ENCODE measurements around the gene FNIP1.
"Not testable (repeated sequence)": the region's sequence is repeated elsewhere in the genome, so short reads cannot be mapped to it uniquely, and the experiment has no call there.

The FNIP1 gene

GRCh38 chr5:131796793-131797693 is at the start of gene FNIP1:
Gene FNIP1, minus strand, starts transcription at chr5:131797017. Its CDS starts 96 bp downstream, at chr5:131796921.
- DNase-seq (ENCODE audit: low read depth): peak; percentile 64

DNA sequence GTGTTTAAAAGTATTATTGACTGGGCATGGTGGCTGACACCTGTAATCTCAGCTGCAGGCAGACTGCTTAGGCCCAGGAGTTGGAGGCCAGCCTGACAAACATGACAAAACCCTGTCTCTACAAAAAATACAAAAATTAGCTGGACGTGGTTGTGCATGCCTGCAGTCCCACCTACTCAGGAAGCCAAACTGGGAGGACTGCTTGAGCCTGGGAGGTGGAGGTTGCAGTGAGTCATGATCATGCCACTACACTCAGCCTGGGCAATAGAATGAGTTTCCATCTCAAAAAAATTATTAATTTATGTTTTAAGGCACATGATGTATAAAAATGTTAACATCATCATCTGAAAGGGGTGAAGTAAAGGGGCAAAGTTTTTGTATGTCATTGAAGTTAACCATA is 49.7 kb upstream of the FNIP1 start:
- no peak for DNase-seq (ENCODE audit: low read depth)

DNA sequence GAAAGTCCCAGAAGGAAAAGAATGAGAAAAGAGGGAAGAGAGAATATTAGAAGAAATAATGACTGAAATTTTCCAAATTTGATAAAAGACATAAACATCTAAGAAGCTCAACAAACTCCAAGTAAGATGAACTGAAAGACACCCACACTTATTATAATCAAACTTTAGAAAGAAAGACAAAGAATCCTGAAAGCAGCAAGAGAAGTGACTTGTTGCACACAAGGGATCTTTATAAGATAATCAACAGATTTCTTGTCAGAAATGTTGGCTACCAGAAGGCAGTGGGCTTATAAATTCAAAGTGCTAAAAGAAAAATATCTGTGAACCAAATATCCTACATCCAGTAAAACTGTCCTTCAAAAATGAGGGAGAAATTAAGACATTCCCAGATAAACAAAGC is 49.0 kb upstream of the FNIP1 start:
- no peak for DNase-seq (ENCODE audit: low read depth)

- DNase-seq (ENCODE audit: low read depth): not testable (repeated sequence)
Observed at GRCh38 chr5:131842971-131843370, 46.2 kb upstream of the FNIP1 start.

- not testable (repeated sequence) for DNase-seq (ENCODE audit: low read depth)
Observed at GRCh38 chr5:131832702-131833101, 35.9 kb upstream of the FNIP1 start.

- DNase-seq (ENCODE audit: low read depth): no peak
Observed at GRCh38 chr5:131825404-131826013, 28.7 kb upstream of the FNIP1 start.

DNA sequence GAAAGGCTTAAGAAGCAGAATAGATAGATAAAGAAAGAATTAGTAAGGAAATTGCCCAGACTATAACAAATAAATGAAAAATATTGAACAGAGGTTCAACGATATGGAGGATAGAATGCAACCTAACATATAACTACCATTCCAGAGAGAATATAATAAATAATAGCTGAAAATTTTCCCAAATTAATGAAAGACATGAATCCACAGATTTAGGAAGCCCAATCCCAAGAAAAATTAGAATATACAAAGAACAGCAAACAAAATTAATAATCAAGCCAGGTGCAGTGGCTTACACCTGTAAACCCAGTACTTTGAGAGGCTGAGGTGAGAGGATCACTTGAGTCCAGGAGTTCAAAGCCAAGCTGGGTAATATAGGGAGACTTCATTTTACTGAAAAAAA is 27.8 kb upstream of the FNIP1 start:
- no peak for DNase-seq (ENCODE audit: low read depth)

- DNase-seq (ENCODE audit: low read depth): no peak
Observed at GRCh38 chr5:131821221-131821620, 24.4 kb upstream of the FNIP1 start.

DNA sequence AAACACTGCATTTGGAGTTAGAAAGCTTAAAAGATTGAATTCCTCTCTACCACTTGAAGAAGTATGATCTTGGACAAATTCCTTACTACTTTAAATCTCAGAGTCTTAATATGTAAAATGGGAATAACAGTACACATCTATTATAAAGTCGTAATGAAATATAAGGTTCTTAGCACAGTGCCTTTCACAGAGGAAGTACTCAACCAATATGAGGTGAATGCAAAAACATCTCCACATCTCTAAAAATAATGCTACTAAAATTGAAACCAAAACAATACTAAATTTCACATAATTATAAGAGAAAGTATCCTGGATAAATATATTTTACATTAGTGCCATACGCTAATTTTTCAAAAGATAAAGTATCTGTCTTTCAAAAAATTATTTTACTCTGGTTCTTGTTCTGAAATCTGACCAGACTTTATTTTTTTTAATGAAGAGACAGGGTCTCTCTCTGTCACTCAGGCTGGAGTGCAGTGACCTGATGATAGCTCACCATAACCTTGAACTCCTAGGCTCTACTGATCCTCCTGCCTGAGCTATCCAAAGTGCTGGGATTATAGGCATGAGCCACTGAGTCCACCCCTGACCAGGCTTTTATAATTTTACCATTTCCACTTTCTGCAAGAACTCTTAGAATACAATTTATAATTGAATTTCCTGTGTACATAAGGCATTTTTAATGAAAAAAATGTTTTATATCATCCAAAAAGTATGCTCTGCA is 21.3 kb upstream of the FNIP1 start:
- no peak for DNase-seq (ENCODE audit: low read depth)

GRCh38 chr5:131814990-131815389 is 18.2 kb upstream of the FNIP1 start:
- DNase-seq (ENCODE audit: low read depth): peak; percentile 83

DNA sequence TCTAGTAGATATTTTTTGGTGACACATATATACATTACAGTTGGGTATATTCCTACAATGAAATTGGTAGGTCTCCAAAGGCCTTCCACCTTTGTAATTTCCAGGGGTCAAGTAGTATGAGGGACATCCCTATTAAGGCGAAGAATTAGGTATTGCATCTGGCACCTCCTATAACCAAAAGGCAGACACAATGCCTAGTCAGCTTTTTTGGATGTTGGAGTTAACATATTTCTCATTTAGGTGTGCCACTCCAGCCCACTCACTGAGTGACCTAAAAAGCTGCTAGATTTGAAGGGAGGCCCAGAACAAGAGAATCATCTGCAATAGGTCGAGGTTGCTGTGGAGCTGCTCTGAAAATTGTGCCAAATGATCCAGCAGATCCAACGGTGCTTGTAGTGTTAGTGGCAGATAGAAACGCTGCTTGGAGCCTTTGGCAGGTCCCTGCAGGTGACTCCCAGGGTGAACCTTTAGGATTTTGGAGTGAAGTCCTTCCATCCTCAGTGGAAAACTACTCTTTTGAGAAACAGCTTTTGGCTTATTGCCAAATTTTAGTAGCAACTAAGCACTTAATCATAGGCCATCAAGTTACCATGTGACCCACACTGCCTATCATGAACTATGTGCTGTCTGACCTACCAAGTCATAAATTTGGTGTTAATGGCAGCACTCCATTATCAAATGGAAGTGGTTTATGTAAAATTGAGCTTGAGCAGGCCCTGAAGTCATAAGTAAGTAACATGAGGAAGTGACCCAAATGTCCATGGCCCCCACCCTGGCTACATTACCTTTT is 15.7 kb upstream of the FNIP1 start:
- no peak for DNase-seq (ENCODE audit: low read depth)

- no peak for DNase-seq (ENCODE audit: low read depth)
Observed at GRCh38 chr5:131810510-131811249, 13.9 kb upstream of the FNIP1 start.

- DNase-seq (ENCODE audit: low read depth): no peak
Observed at GRCh38 chr5:131795879-131796792, 681 bp downstream of the FNIP1 start.

DNA sequence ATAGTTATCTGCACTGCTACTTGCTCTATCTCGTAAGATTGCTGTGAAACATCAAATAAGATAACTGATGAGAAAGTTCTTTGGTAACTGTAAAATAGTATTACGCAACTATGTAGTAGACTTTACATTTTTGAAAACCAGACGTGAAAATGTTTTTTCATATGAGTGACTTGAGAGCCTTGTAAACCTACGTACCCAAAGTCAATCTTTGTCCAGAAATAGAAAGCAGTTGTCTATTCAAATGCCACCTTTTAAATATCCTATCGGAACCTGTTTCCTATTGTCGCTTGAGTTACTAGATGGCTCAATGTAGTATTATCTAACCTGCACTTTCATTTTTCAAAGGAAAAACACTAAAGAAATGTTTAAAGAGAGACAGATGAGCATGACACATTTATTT is 1.6 kb downstream of the FNIP1 start:
- no peak for DNase-seq (ENCODE audit: low read depth)

DNA sequence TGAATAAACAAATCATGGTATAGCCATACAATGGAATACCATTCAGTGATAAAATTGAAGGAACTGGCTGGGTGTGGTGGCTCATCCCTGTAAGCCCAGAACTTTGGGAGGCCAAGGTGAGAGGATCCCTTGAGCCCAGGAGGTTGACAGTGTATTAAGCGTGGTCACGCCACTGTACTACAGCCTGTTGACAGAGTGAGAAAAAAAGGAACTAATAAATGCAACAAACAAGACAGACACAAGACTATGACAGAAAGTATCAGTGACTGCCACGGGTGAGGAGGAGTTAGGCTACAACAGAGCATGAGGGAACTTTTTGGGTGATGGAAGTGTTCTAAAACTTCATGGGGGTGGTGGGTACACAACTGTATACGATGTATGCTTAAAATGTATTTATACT is 2.2 kb downstream of the FNIP1 start:
- DNase-seq (ENCODE audit: low read depth): no peak

DNA sequence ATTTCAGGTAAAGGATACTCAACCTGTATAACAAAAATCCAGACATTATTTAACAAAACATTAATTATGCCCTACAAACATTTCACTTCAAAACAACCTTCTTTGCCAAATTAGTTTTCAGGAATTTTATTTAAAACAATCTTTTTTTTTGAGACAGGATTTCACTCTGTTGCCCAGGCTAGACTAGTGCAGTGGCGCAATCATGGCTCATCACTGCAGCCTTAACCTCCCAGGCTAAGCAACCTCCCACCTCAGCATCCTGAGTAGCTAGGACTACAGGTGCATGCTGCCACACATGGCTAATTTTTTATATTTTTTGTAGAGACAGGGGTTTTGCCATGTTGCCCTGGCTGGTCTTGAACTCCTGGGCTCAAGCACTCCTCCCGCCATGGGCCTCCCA is 3.9 kb downstream of the FNIP1 start:
- DNase-seq (ENCODE audit: low read depth): no peak

- DNase-seq (ENCODE audit: low read depth): no peak
Observed at GRCh38 chr5:131791866-131792265, 5.0 kb downstream of the FNIP1 start.

DNA sequence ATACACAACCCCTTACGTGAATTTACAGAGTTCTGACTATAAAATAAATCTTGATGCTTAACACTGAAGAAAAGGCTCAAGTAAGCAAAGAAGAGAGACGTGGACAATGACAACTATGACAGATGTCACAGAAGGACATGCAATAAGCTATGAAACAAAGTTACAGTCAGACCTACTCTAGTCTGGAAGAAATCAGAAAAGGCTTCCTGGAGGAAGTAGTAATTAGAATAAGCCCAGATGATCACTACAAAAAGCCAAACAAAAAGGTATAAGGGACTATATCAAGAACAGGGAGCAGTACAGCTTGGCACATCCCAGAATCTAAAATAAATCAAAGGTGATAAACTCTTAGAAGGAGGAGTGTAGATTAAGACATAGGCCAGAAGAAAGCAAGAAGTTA is 6.3 kb downstream of the FNIP1 start:
- DNase-seq (ENCODE audit: low read depth): no peak

DNA sequence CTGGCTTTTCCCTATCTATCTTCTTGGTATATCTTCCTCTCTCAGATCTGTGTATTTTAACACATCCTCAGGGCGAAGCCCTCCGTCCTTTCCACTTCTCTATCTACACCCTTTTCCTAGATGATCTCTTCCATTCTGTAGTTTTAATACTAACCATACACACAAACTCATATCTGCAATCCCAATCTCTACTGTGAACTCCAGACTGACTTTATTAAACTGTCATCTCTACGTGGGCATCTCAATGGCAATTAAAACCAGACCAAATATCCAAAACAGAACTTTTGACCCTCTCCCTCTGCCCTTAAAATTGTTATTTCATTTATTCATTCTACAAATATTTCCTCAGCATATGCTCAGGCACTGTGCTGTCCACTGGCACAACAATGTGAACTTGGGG is 7.1 kb downstream of the FNIP1 start:
- DNase-seq (ENCODE audit: low read depth): no peak

- no peak for DNase-seq (ENCODE audit: low read depth)
Observed at GRCh38 chr5:131787736-131788135, 9.1 kb downstream of the FNIP1 start.

Data from HS-27A (cell line).